ENCODE data around the gene NOC2L. TPM values are rescaled to one million over a fixed set of nuclear protein-coding genes. Genes with fewer than 3 reads are reported as not detected.

Gene NOC2L
- total RNA-seq, 4 donors from 2014 or later = 21.8 to 58.8 (median 37.5) TPM

GRCh38 chr1:905811-906599 is 53.1 kb downstream of the NOC2L start:
- TF ChIP-seq POLR2A (IDR thresholded peaks at IDR 0.05) (no peak), CTCF (IDR thresholded peaks at IDR 0.05) (no peak)
- Histone ChIP-seq H3K4me3 (no peak overlapping the region), H3K36me3 (no peaks in the 10 kb centered on the region), H3K27me3 (no peaks in the 10 kb centered on the region), H3K4me1 (peaks cover 0 to 8% of the 10 kb centered on the region in 2 donors), H3K9me3 (no peaks in the 10 kb centered on the region), H3K27ac (no peak overlapping the region)
- intact Hi-C loops (cut with DNase I; ENCODE audit: low total_unique reads) = loop anchor here (10.0 kb wide), 1 partner anchor 69 kb away; no protein-coding TSS in a partner anchor
- peak in 1 of 2 donors; percentile 28 for DNase-seq

GRCh38 chr1:905071-905749 is 53.8 kb downstream of the NOC2L start:
- DNase-seq = peak; percentile 30 to 57
- no peaks in the 10 kb centered on the region for H3K36me3 ChIP-seq
- intact Hi-C loops (cut with DNase I; ENCODE audit: low total_unique reads) = loop anchor here (10.0 kb wide), 1 partner anchor 70 kb away; no protein-coding TSS in a partner anchor
- H3K9me3 ChIP-seq = no peaks in the 10 kb centered on the region
- no peak overlapping the region for H3K27ac ChIP-seq
- no peaks in the 10 kb centered on the region for H3K27me3 ChIP-seq
- H3K4me1 ChIP-seq = peaks cover 0 to 6% of the 10 kb centered on the region in 2 donors
- H3K4me3 ChIP-seq = no peak overlapping the region
- TF ChIP-seq POLR2A (IDR thresholded peaks at IDR 0.05) = no peak
- no peak for TF ChIP-seq CTCF (IDR thresholded peaks at IDR 0.05)

GRCh38 chr1:904310-904950 is 54.6 kb downstream of the NOC2L start:
- no peaks in the 10 kb centered on the region for H3K9me3 ChIP-seq
- intact Hi-C loops (cut with DNase I; ENCODE audit: low total_unique reads) = loop anchor here (10.0 kb wide), 1 partner anchor 70 kb away; no protein-coding TSS in a partner anchor
- H3K4me1 ChIP-seq = no peaks in the 10 kb centered on the region
- no peaks in the 10 kb centered on the region for H3K27me3 ChIP-seq
- peak; percentile 62 to 88 for DNase-seq
- no peak for TF ChIP-seq POLR2A (IDR thresholded peaks at IDR 0.05)
- peak; percentile 73 to 98 (median 96) for TF ChIP-seq CTCF (IDR thresholded peaks at IDR 0.05)
- peak overlapping the region in 1 of 2 donors; percentile 29 for H3K4me3 ChIP-seq
- no peaks in the 10 kb centered on the region for H3K36me3 ChIP-seq
- H3K27ac ChIP-seq = no peak overlapping the region

GRCh38 chr1:903721-904271 is 55.3 kb downstream of the NOC2L start:
- TF ChIP-seq CTCF (IDR thresholded peaks at IDR 0.05) = no peak
- no peak for TF ChIP-seq POLR2A (IDR thresholded peaks at IDR 0.05)
- intact Hi-C loops (cut with DNase I; ENCODE audit: low total_unique reads) = loop anchor here (10.0 kb wide), 1 partner anchor 71 kb away; no protein-coding TSS in a partner anchor
- H3K27me3 ChIP-seq = no peaks in the 10 kb centered on the region
- peak overlapping the region in 1 of 2 donors; percentile 29 for H3K4me3 ChIP-seq
- no peaks in the 10 kb centered on the region for H3K9me3 ChIP-seq
- H3K4me1 ChIP-seq = no peaks in the 10 kb centered on the region
- peak; percentile 15 to 20 for DNase-seq
- H3K27ac ChIP-seq = no peak overlapping the region
- no peaks in the 10 kb centered on the region for H3K36me3 ChIP-seq
